ENCODE measurements around the gene PRKCB.
A peak's percentile ranks its signal among the peaks of the same experiment; 100 is the strongest.

The PRKCB gene

GRCh38 chr16:24052329-24053098, 216.7 kb downstream of the PRKCB start:
- no peak for DNase-seq

GRCh38 chr16:24053099-24053946, 217.5 kb downstream of the PRKCB start:
- no peak for DNase-seq

DNA sequence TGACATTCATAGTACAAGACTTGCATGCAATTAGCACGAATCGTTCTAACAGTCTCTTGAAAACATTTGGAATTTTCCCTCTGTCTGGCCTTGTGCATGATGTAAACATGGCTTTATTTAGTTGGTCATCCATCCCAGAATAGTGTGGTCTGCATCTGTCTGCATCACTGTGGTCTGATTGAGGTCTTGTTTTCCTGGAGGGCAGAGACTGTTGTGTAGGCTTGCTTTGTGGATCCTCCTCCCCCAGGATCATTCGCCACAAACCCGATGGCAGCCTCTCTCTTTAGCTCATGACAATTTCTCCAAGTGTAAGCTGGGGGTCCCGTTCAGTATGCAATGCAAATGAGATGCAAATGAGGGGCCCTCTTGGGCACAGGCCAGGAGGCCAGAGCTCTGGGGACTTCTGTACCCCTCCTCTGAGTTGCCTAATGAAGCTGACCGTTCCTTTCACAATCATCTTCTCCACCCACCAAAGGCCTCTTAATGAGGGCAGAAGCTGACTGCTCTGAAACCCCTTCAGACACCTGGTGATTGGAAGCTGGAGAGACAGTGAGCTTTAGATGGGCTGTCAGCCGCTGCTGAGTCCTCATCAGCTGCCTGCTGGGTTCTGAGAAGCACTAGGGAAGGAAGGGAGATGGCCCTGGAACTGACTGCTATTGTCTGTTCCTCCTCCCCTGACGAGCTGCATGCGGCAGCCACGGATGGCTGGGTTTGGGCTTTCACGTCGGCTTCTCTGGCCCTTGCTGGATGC, 219.1 kb downstream of the PRKCB start:
- no peak for DNase-seq

DNA sequence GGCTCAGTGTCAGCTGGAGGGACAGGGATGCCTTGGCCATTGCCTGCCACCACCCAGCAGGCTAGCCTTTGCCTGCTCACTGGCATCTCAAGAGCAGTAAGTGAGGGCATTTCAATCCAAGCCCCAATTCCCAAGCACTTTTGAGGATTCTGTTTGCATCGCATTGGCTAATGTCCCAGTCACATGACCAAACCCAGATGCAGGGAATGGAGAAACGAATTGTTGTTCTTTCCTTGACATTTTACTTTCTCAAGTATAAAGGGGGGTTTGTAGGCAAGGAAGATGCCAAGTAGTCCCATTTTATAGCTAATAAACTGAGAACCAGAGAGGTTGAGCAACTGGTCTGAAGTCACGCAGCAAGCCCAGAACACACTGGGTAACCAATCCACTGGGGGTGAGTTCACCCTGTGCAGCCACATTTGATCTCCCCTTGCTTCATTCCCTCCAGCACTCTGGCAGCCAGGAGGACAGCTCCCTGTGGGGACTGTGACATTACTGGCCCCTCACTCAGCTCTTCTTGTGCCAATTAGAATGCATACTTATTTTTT, 226.6 kb downstream of the PRKCB start:
- DNase-seq: no peak

- DNase-seq: no peak
These were observed 233.3 kb downstream of the PRKCB start for GRCh38 chr16:24069036-24069590.

- peak; percentile 45 for DNase-seq
These were observed 235.1 kb downstream of the PRKCB start for GRCh38 chr16:24070851-24071250.

DNA sequence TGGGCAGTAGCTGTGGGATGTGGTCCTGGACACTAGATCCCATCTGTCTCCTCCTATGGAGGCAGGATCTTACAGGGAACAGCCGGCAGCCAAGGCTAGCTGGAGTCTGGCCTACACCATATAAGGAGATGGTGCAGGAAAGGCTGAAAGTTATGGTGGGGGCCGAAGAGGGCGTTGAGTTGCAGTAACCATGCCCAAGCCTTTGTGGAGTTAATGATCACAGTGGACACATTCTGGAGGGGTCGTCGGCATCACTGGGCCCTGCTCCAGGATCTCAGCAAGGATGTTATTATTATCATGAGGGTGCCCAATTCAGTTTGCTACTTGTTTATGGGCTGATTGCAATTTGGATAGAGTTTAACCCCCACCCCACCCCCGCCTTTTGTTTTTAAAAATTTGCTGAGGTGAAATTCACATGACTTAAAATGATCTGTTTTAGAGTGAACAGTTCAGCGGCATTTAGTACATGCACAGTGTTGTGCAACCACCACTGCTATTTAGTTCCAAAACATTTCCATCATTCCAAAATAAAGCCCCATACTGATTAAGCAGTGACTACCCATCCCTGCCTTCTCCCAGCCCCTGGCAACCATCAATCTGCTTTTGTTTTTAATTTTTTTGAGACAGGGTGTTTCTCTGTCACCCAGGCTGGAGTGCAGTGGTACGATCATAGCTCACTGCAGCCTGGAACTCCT, 236.0 kb downstream of the PRKCB start:
- no peak for DNase-seq

GRCh38 chr16:24073321-24073720, 237.5 kb downstream of the PRKCB start:
- no peak for DNase-seq

- no peak for DNase-seq
These were observed 238.8 kb downstream of the PRKCB start for GRCh38 chr16:24074574-24074973.

DNA sequence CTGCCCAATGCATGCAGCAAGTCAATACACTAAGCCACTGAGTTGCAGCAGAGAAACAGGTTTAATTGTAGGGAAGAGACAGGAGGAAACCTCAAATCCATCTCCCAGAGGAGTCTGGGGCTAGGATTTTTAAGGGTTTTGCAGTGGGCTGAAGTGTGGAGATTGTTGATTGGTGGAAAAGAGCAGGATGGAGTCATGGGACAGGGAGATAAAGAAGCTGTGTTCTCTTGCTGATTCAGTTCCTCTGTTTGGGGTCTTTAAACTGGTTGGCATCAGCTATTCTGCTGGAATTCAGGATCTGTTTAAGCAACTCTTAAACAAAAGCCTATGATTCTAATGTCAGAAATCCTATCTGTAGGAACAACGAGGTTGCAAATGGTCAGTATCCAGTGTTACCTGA, 239.5 kb downstream of the PRKCB start:
- no peak for DNase-seq

GRCh38 chr16:24075931-24076716, 240.3 kb downstream of the PRKCB start:
- DNase-seq: peak; percentile 52

DNA sequence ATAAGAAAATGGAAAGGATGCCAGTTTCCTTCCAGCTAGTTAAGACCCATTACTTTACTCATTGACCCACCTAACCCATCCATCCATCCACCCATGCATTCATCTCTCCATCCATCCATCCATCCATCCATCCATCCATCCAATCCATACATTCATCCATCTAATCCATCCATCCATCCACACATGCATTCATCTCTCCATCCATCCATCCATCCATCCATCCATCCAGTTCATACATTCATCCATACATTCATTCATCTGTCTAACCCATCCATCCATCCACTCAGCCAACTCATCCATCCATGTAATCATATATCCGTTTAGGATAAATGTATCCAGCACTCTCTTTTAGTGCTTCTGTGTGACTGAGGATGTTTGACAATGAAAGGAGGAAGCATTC, 241.5 kb downstream of the PRKCB start:
- DNase-seq: no peak

- DNase-seq: no peak
These were observed 242.2 kb downstream of the PRKCB start for GRCh38 chr16:24077966-24078365.

GRCh38 chr16:24085666-24086065, 249.9 kb downstream of the PRKCB start:
- no peak for DNase-seq

DNA sequence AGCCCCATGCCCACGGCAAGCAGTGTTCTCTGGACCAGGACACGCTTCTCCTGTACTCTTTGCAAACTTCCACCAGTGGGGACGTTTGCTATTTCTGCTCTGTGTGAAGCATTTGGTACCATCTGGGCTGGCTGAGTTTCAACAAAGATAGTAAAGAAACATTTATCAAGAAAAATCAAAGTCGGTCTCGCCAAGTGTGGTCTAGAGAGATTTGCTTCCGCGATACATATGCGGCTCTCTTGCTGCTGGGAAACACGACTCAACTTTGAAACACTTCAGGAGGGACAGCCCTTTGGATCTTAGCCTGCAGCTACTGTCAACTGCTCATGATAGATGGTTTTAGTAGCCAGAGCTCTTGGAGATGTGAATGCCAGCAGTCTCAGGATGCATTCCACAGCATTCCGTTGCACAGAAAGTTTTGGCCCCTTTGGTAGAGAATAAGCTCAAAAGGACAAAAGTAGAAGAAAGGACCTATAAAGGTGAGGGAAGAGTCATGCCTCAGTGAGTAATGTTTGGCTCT, 252.2 kb downstream of the PRKCB start:
- no peak for DNase-seq

GRCh38 chr16:24088767-24089166, 253.0 kb downstream of the PRKCB start:
- no peak for DNase-seq

- no peak for DNase-seq
These were observed 255.3 kb downstream of the PRKCB start for GRCh38 chr16:24091125-24091524.

DNA sequence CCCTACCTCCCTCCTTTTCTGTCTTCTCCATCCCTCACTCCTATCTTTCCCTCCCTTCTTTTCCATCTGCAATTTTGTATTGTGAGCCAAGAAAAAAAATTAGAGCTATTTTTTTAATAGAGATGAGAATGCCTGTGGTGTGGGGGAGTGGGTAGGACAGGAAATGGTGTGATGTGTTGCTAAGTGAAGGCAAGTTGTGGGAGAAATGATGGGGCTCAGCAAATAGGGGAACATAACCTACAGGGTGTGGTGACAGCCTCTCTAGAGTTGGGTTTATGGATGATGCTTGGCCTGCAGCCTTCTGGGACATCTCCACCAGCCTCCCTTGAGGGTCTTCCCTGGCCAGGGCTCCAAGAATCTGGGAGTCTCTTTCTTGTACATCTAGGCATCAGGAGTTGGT, 257.3 kb downstream of the PRKCB start:
- DNase-seq: no peak

- DNase-seq: no peak
These were observed 258.9 kb downstream of the PRKCB start for GRCh38 chr16:24094660-24095059.

DNA sequence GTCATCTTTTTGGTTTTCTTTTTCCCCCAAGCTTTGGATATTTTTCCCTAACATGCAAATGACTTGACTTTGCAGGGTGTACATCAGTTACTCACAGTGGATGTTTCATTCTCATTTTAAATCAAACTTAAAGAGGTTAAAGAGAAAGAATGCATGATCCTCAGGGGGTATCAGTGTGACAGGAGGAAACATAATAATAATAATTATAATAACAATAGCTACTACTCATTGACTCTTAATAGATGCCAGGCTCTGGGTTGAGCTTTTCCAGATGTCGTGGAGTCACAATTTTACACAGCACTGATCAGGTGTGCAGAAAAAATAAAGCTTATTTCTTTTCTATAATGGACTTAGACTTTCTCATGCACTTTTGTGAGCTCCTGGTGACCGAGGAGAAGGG, 263.1 kb downstream of the PRKCB start:
- no peak for DNase-seq

GRCh38 chr16:24101431-24101830, 265.6 kb downstream of the PRKCB start:
- DNase-seq: no peak
